B cell (primary cell): ENCODE measurements around the gene GOSR2. TPM values are rescaled to one million over a fixed set of nuclear protein-coding genes. Genes with fewer than 3 reads are reported as not detected.

Source experiments
- ATAC-seq: fragments of 200-7000 bp; cut with Tn5 transposase; one replicate; pipeline ENCODE4 v1.10.0; 2021; ENCODE audit warnings: low read depth, mild to moderate bottlenecking, moderate number of reproducible peaks, moderate library complexity
- CTCF ChIA-PET: fragments of 350-600 bp; sonication (Branson Sonifier 250); formaldehyde crosslinking; loops from one replicate; lab custom pipeline; 2021; ENCODE audit warnings: antibody characterized with exemption, inconsistent platforms; lab: Charles Lee
- POLR2A ChIA-PET: fragments of 350-600 bp; sonication (Branson Sonifier 250); formaldehyde crosslinking; loops from one replicate; lab custom pipeline; 2021; ENCODE audit warnings: antibody characterized with exemption; lab: Charles Lee
- DNase-seq: peaks from one replicate; pipeline ENCODE4 v3.0.0; 2013
- H2AFZ ChIP-seq: 2 replicates; pipeline ENCODE4 v1.6.1; 2012; ENCODE audit warnings: mild to moderate bottlenecking, low read depth, low read length; ENCODE audit not compliant: insufficient read depth, poor library complexity, severe bottlenecking
- H3K27ac ChIP-seq, 2 donors: 1 replicate in 1 of 2; 2 replicates in 1 of 2; pipeline ENCODE4 v1.5.1; 2012 to 2013; ENCODE audit warnings: low read length in 2 of 2, mild to moderate bottlenecking in 2 of 2, moderate library complexity in 1 of 2
- H3K27me3 ChIP-seq, 4 experiments: fragments of 200-600 bp in 1 of 4; sonication (generic) in 1 of 4; replicated peaks in 1 of 4; 1 replicate in 2 of 4; 2 replicates in 2 of 4; pipeline versions ENCODE4 v1.6.1 to v1.7.0; 2013 to 2016; ENCODE audit warnings: low read length in 3 of 4, mild to moderate bottlenecking in 2 of 4, mixed read lengths in 1 of 4, moderate library complexity in 1 of 4; ENCODE audit not compliant: insufficient read depth in 4 of 4, control insufficient read depth in 3 of 4; ENCODE audit errors: control extremely low read depth in 1 of 4
- H3K36me3 ChIP-seq, 2 experiments: replicated peaks in 1 of 2; 1 replicate in 1 of 2; 2 replicates in 1 of 2; pipeline versions ENCODE4 v1.6.1 to v1.7.1; 2013; ENCODE audit warnings: low read length in 1 of 2; ENCODE audit not compliant: insufficient read depth in 2 of 2, control insufficient read depth in 1 of 2; ENCODE audit errors: control extremely low read depth in 1 of 2, extremely low read depth in 1 of 2
- H3K4me1 ChIP-seq, 2 donors: fragments of 200-600 bp in 1 of 2; sonication (generic) in 1 of 2; 1 replicate in 1 of 2; 2 replicates in 1 of 2; pipeline versions ENCODE4 v1.5.1 to v1.6.1; 2013 to 2017; ENCODE audit warnings: low read length in 2 of 2; ENCODE audit not compliant: control insufficient read depth in 2 of 2, insufficient read depth in 2 of 2
- H3K4me2 ChIP-seq: replicated peaks from 2 replicates; pipeline ENCODE3; 2012; ENCODE audit warnings: mild to moderate bottlenecking, low read depth, low read length; ENCODE audit not compliant: poor library complexity, severe bottlenecking
- H3K4me3 ChIP-seq, 5 experiments: fragments of 200-600 bp in 1 of 5; sonication (generic) in 1 of 5; 1 replicate in 3 of 5; 2 replicates in 2 of 5; pipeline versions ENCODE4 v1.5.1 to v1.7.0; 2011 to 2016; ENCODE audit warnings: low read length in 4 of 5, mild to moderate bottlenecking in 4 of 5, low read depth in 2 of 5, control low read depth in 1 of 5, moderate library complexity in 1 of 5; ENCODE audit not compliant: insufficient read depth in 1 of 5; ENCODE audit errors: control extremely low read depth in 1 of 5, extremely low read depth in 1 of 5
- H3K79me2 ChIP-seq: fragments of 200-600 bp; sonication (generic); one replicate; pipeline ENCODE4 v1.6.0; 2016; ENCODE audit warnings: low read length; ENCODE audit not compliant: control insufficient read depth, insufficient read depth
- H3K9ac ChIP-seq: fragments of 200-600 bp; sonication (generic); 2 replicates; pipeline ENCODE4 v1.6.1; 2017; ENCODE audit warnings: mild to moderate bottlenecking, low read length, moderate library complexity
- H3K9me3 ChIP-seq, 3 donors: one replicate each; pipeline versions ENCODE4 v1.6.1 to v1.7.1; 2013; ENCODE audit warnings: low read length in 2 of 3; ENCODE audit not compliant: control insufficient read depth in 2 of 3, insufficient read depth in 1 of 3; ENCODE audit errors: control extremely low read depth in 1 of 3
- H4K20me1 ChIP-seq: 2 replicates; pipeline ENCODE4 v1.6.0; 2012; ENCODE audit warnings: mild to moderate bottlenecking, low read length; ENCODE audit not compliant: insufficient read depth, control insufficient read depth, poor library complexity, severe bottlenecking
- H3K27ac Mint-ChIP-seq: one replicate; pipeline ENCODE4 v1.8.0; 2021; ENCODE audit warnings: mixed read lengths
- H3K27me3 Mint-ChIP-seq: one replicate; pipeline ENCODE4 v1.8.0; 2021; ENCODE audit warnings: mixed read lengths
- H3K4me1 Mint-ChIP-seq: one replicate; pipeline ENCODE4 v1.8.0; 2021; ENCODE audit warnings: mixed read lengths
- H3K4me3 Mint-ChIP-seq: one replicate; pipeline ENCODE4 v1.8.0; 2021; ENCODE audit warnings: mixed read lengths
- H3K9me3 Mint-ChIP-seq: one replicate; pipeline ENCODE4 v1.8.0; 2022; ENCODE audit warnings: mixed read lengths; ENCODE audit not compliant: insufficient read depth
- EZH2 ChIP-seq: IDR thresholded peaks from 2 replicates; pipeline ENCODE4 v1.6.1; 2012; ENCODE audit warnings: borderline replicate concordance, low read depth, mild to moderate bottlenecking, moderate library complexity, low read length; ENCODE audit not compliant: insufficient read depth, poor library complexity, severe bottlenecking
- WGBS: methylation state at CpG from one replicate; pipeline ENCODE4 v1.1.5; 2013; ENCODE audit warnings: missing lambda C conversion rate; ENCODE audit not compliant: insufficient coverage; 5-methylcytosine and 5-hydroxymethylcytosine counted together
- intact Hi-C: fragments of 100-400 bp; cut with micrococcal nuclease; formaldehyde crosslinking; loops from one replicate; pipeline ENCODE4 v1.10.0; 2022
- polyA plus RNA-seq: library from polyadenylated mRNA; depleted of rRNA; stranded (reverse); fragments of >200 nt; gene quantifications from 2 replicates; pipeline ENCODE4 v1.2.3, GENCODE V29; 2012
- total RNA-seq, 2 donors: library from RNA; stranded (reverse); fragments of 120-200 nt in 1 of 2; gene quantifications; 1 replicate in 1 of 2; 2 replicates in 1 of 2; pipeline versions ENCODE4 v1.2.3 to v1.2.4, GENCODE V29; 2013 to 2022
- TF ChIP-seq, protein P1 (sequence below): fragments of 200-600 bp; IDR thresholded peaks from one replicate; pipeline ENCODE4 v1.8.0; 2022; ENCODE audit warnings: antibody characterized with exemption, mild to moderate bottlenecking

GOSR2 gene
- total and polyA plus RNA-seq, 2 donors (not counting 1 experiment from before 2014, with no cell fraction given): 33.2 to 91.0 TPM

DNA sequence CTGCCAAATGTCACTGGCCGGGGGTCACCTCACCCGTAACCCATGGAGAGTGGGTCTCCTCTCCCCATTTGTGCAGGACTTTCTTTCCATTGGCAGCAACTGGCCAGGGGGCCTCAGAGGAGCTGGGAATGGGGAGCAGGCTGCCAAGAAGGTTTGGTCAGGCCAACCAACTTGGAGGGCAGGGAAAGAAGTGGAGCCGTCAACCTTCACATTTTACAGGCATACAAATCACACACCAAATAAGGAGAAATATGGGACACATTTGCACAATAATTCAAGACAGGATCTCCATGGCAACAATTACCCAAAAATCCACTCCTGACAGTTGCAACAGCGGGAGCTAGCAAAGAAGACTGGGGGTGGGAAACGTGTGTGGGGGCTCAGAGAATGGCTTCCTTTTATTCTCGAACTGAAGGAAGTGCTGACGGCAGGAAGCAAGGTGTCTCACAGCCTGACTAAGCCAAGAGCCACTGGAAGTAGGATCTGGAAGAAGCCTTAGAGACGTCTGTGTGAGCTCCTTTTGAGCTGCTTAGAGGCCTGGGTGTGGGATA, 35.2 kb downstream of the GOSR2 start:
- POLR2A ChIA-PET: no interaction called here
- 58% methylated on average over 7 of the region's 8 CpGs for WGBS

DNA sequence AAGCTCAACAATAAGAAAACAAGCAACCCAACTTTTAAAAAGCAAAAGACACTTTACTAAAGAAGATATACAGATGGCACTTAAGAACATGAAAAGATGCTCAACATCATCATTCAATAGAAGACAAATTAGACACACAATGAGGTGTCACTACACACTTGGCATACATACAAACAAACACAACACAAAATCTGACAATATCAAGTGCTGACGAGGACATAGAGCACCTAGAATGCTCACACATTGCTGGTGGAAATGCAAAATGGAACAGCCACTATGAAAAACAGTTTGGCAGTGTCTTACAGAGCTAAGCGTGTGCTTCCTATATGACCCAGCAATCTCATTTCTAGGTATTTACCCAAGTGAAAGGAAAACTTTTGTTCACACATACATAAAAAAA, 37.2 kb downstream of the GOSR2 start:
- H3K27me3 Mint-ChIP-seq: peaks cover 9% of the 10 kb centered on the region
- peaks cover 3% of the 10 kb centered on the region for H3K4me1 Mint-ChIP-seq
- Histone ChIP-seq H3K9ac (no peak overlapping the region), H3K79me2 (peaks cover 11% of the 10 kb centered on the region), H3K9me3 (peaks cover 0 to 5% (median 0%) of the 10 kb centered on the region in 3 donors), H3K4me2 (no peak overlapping the region), H3K36me3 (peaks cover 1 to 4% of the 10 kb centered on the region in 2 experiments), H3K27ac (no peak overlapping the region), H2AFZ (no peak overlapping the region), H4K20me1 (no peaks in the 10 kb centered on the region), H3K27me3 (peaks cover 0 to 6% (median 3%) of the 10 kb centered on the region in 4 experiments), H3K4me1 (peaks cover 0 to 3% of the 10 kb centered on the region in 2 donors), H3K4me3 (no peak overlapping the region)
- no peak overlapping the region for H3K27ac Mint-ChIP-seq
- no peak overlapping the region for H3K4me3 Mint-ChIP-seq
- peaks cover 3% of the 10 kb centered on the region for H3K9me3 Mint-ChIP-seq
- intact Hi-C loops: no loop called here
- no peak for TF ChIP-seq EZH2
- TF ChIP-seq, protein P1, sequence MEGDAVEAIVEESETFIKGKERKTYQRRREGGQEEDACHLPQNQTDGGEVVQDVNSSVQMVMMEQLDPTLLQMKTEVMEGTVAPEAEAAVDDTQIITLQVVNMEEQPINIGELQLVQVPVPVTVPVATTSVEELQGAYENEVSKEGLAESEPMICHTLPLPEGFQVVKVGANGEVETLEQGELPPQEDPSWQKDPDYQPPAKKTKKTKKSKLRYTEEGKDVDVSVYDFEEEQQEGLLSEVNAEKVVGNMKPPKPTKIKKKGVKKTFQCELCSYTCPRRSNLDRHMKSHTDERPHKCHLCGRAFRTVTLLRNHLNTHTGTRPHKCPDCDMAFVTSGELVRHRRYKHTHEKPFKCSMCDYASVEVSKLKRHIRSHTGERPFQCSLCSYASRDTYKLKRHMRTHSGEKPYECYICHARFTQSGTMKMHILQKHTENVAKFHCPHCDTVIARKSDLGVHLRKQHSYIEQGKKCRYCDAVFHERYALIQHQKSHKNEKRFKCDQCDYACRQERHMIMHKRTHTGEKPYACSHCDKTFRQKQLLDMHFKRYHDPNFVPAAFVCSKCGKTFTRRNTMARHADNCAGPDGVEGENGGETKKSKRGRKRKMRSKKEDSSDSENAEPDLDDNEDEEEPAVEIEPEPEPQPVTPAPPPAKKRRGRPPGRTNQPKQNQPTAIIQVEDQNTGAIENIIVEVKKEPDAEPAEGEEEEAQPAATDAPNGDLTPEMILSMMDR: no peak
- ATAC-seq: no peak
- WGBS: 91% methylated on average over 1 of the region's 2 CpGs
- ChIA-PET CTCF (interaction anchor here (1.6 kb wide), 1 partner anchor 19 kb away, joined by 5 read pairs; no protein-coding TSS in a partner anchor), POLR2A (no interaction called here)
- DNase-seq: no peak

More for the DNA sequence above, 35.2 kb downstream of the GOSR2 start:
- Histone ChIP-seq H4K20me1 (no peaks in the 10 kb centered on the region), H3K4me1 (peaks cover 0 to 3% of the 10 kb centered on the region in 2 donors), H3K4me3 (no peak overlapping the region), H3K9ac (no peak overlapping the region), H3K4me2 (no peak overlapping the region), H3K27me3 (peaks cover 0 to 5% (median 0%) of the 10 kb centered on the region in 4 experiments), H3K27ac (no peak overlapping the region), H3K9me3 (peaks cover 0 to 5% (median 0%) of the 10 kb centered on the region in 3 donors), H2AFZ (no peak overlapping the region), H3K36me3 (peaks cover 1 to 4% of the 10 kb centered on the region in 2 experiments), H3K79me2 (peaks cover 11% of the 10 kb centered on the region)
- no peak for TF ChIP-seq EZH2
- TF ChIP-seq, protein P1: no peak
- intact Hi-C loops: no loop called here
- H3K27ac Mint-ChIP-seq: no peak overlapping the region
- DNase-seq (no peak), ATAC-seq (no peak)
- no peak overlapping the region for H3K4me3 Mint-ChIP-seq
- CTCF ChIA-PET: no interaction called here
- peaks cover 3% of the 10 kb centered on the region for H3K4me1 Mint-ChIP-seq
- peaks cover 3% of the 10 kb centered on the region for H3K9me3 Mint-ChIP-seq
- H3K27me3 Mint-ChIP-seq: peaks cover 9% of the 10 kb centered on the region
